Heart left ventricle (tissue), 13 donors: Measurements from ENCODE around the gene AHSP.
"Not testable (repeated sequence)": the region's sequence is repeated elsewhere in the genome, so short reads cannot be mapped to it uniquely, and the experiment has no call there.

Experiments
- POLR2A ChIP-seq, 2 donors: fragments of 450-650 bp; IDR thresholded peaks; one replicate each; pipeline ENCODE4 v1.6.1; 2017; ENCODE audit warnings: antibody characterized with exemption in 2 of 2, mild to moderate bottlenecking in 2 of 2, moderate library complexity in 2 of 2
- TF ChIP-seq, protein P1 (sequence below), 12 donors: fragments of 200-600 bp; sonication (generic) in 4 of 12; IDR thresholded peaks; one replicate each; pipeline versions ENCODE4 v1.5.0 to v1.8.0; 2018 to 2022; ENCODE audit warnings: antibody characterized with exemption in 12 of 12, mild to moderate bottlenecking in 5 of 12
- donor health status: ischemic (EF 13 %, LVEDD 7.1; RV severe dilation, severe dysfunction).
- donor health status: DM: no; HTN: yes; CAD: no.
- donor health status: DM: no; HTN: no; CAD: no.
- donor health status: ischemic (EF 25% LVEDD 6.9; RV normal size, moderate dysfunction).
- donor health status: ischemic (EF 25% LVEDD 5.7; RV mildly dilated, moderate dysfunction).
- donor health status: ischemic (EF 35%, LVEDD 5.7; RV mildly dilated, moderate dysfunction).
- donor health status: nonischemic (EF 11% LVEDD 7.7; RV severe dilation, severe dysfunction).
- donor health status: DM: yes; HTN: yes; CAD: no.
- donor health status: PGD.
- donor health status: ischemic (EF 29% LVEDD 5.4; RV normal size, mild dysfunction).
- donor health status: nonischemic (EF 23%, LVEDD 6.1; RV moderate dilation, normal function).

GRCh38 chr16:31539762-31540161, 12.1 kb downstream of the AHSP start:
- TF ChIP-seq, protein P1, sequence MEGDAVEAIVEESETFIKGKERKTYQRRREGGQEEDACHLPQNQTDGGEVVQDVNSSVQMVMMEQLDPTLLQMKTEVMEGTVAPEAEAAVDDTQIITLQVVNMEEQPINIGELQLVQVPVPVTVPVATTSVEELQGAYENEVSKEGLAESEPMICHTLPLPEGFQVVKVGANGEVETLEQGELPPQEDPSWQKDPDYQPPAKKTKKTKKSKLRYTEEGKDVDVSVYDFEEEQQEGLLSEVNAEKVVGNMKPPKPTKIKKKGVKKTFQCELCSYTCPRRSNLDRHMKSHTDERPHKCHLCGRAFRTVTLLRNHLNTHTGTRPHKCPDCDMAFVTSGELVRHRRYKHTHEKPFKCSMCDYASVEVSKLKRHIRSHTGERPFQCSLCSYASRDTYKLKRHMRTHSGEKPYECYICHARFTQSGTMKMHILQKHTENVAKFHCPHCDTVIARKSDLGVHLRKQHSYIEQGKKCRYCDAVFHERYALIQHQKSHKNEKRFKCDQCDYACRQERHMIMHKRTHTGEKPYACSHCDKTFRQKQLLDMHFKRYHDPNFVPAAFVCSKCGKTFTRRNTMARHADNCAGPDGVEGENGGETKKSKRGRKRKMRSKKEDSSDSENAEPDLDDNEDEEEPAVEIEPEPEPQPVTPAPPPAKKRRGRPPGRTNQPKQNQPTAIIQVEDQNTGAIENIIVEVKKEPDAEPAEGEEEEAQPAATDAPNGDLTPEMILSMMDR (IDR thresholded peaks at IDR 0.05), result not testable (repeated sequence)
- not testable (repeated sequence) for TF ChIP-seq POLR2A (IDR thresholded peaks at IDR 0.05)
